Heart right ventricle (tissue), 16 donors: ENCODE results near the gene ACTN2. TPM values are rescaled to one million over a fixed set of nuclear protein-coding genes. Genes with fewer than 3 reads are reported as not detected.
A peak's percentile ranks its signal among the peaks of the same experiment; 100 is the strongest.
"Not testable (repeated sequence)": the region's sequence is repeated elsewhere in the genome, so short reads cannot be mapped to it uniquely, and the experiment has no call there.

Experiments
- ATAC-seq, 8 donors: fragments of 200-7000 bp; cut with Tn5 transposase; one replicate each; pipeline ENCODE4 v1.9.1; 2020; ENCODE audit warnings: mild to moderate bottlenecking in 8 of 8, moderate library complexity in 8 of 8, moderate number of reproducible peaks in 1 of 8
- DNase-seq, 2 donors: peaks; one replicate each; pipeline ENCODE4 v3.0.0-alpha.2; 2020
- H3K27ac ChIP-seq, 10 donors: fragments of 200-600 bp; sonication (generic) in 2 of 10; one replicate each; pipeline versions ENCODE4 v1.5.0 to v1.8.0; 2020 to 2022; ENCODE audit warnings: mild to moderate bottlenecking in 3 of 10
- H3K27me3 ChIP-seq, 7 donors: fragments of 200-600 bp; one replicate each; pipeline ENCODE4 v1.8.0; 2021 to 2022; ENCODE audit warnings: mild to moderate bottlenecking in 2 of 7
- H3K36me3 ChIP-seq, 9 donors: fragments of 200-600 bp; sonication (generic) in 1 of 9; one replicate each; pipeline versions ENCODE4 v1.5.0 to v1.8.0; 2020 to 2022; ENCODE audit warnings: mild to moderate bottlenecking in 2 of 9
- H3K4me1 ChIP-seq, 9 donors: fragments of 200-600 bp; sonication (generic) in 1 of 9; one replicate each; pipeline versions ENCODE4 v1.5.0 to v1.8.0; 2020 to 2022; ENCODE audit warnings: mild to moderate bottlenecking in 4 of 9
- H3K4me3 ChIP-seq, 10 donors: fragments of 200-600 bp; sonication (generic) in 2 of 10; one replicate each; pipeline versions ENCODE4 v1.5.0 to v1.8.0; 2020 to 2022; ENCODE audit warnings: mild to moderate bottlenecking in 7 of 10, moderate library complexity in 2 of 10
- H3K9me3 ChIP-seq, 11 donors: fragments of 200-600 bp in 10 of 11; sonication (generic) in 2 of 11; one replicate each; pipeline versions ENCODE4 v1.5.0 to v1.8.0; 2013 to 2022; ENCODE audit warnings: mild to moderate bottlenecking in 2 of 11, control low read depth in 1 of 11, moderate library complexity in 1 of 11
- WGBS, 2 donors: extraction: QIAGEN DNeasy Blood & Tissue Kit; methylation state at CpG; one replicate each; pipeline ENCODE4 v1.1.7; 2013; ENCODE audit warnings: inconsistent platforms in 1 of 2; 5-methylcytosine and 5-hydroxymethylcytosine counted together
- intact Hi-C, 10 donors: fragments of 100-400 bp; cut with DNase I; formaldehyde crosslinking; loops; one replicate each; pipeline versions ENCODE4 v1.11.1 to v1.14.2; 2022
- polyA plus RNA-seq, 2 donors: library from polyadenylated mRNA; stranded (reverse); fragments of 200-250 nt; gene quantifications; one replicate each; pipeline ENCODE4 v1.2.3, GENCODE V29; 2013
- total RNA-seq, 10 donors: library from RNA; stranded (reverse); fragmentation: NEBNext Ultra II Directional in 3 of 10; extraction: Animal tissue kit (Norgen Biotek cat#: 25700) in 3 of 10; gene quantifications; one replicate each; pipeline versions ENCODE4 v1.2.1 to v1.2.4, GENCODE V29; 2021 to 2023
- TF ChIP-seq, protein P1 (sequence below), 9 donors: fragments of 200-600 bp; sonication (generic) in 2 of 9; IDR thresholded peaks; one replicate each; pipeline versions ENCODE4 v1.5.0 to v1.8.0; 2021 to 2022; ENCODE audit warnings: antibody characterized with exemption in 9 of 9, mild to moderate bottlenecking in 5 of 9, moderate library complexity in 1 of 9
- donor health status: Arrhythmogenic right ventricular cardiomyopathy.
- donor health status: ischemic (EF 13 %, LVEDD 7.1; RV severe dilation, severe dysfunction).
- donor health status: healthy with polysubstance abuse.
- donor health status: DM: no; HTN: yes; CAD: no.
- donor health status: DM: no; HTN: no; CAD: no.
- donor health status: ischemic (EF 25% LVEDD 6.9; RV normal size, moderate dysfunction).
- donor health status: ischemic (EF 25% LVEDD 5.7; RV mildly dilated, moderate dysfunction).
- donor health status: healthy.
- donor health status: DM: yes; HTN: yes; CAD: no.
- donor health status: Ischemic cardiomyopathy.
- donor health status: ischemic (EF 35%, LVEDD 5.7; RV mildly dilated, moderate dysfunction).
- donor health status: nonischemic (EF 11% LVEDD 7.7; RV severe dilation, severe dysfunction).
- donor health status: DM: yes; HTN: yes; CAD: no.
- donor health status: PGD.
- donor health status: ischemic (EF 29% LVEDD 5.4; RV normal size, mild dysfunction).
- donor health status: nonischemic (EF 23%, LVEDD 6.1; RV moderate dilation, normal function).

Gene ACTN2
- total and polyA plus RNA-seq, 12 donors = 599 to 4,290 (median 3,278) TPM

DNA sequence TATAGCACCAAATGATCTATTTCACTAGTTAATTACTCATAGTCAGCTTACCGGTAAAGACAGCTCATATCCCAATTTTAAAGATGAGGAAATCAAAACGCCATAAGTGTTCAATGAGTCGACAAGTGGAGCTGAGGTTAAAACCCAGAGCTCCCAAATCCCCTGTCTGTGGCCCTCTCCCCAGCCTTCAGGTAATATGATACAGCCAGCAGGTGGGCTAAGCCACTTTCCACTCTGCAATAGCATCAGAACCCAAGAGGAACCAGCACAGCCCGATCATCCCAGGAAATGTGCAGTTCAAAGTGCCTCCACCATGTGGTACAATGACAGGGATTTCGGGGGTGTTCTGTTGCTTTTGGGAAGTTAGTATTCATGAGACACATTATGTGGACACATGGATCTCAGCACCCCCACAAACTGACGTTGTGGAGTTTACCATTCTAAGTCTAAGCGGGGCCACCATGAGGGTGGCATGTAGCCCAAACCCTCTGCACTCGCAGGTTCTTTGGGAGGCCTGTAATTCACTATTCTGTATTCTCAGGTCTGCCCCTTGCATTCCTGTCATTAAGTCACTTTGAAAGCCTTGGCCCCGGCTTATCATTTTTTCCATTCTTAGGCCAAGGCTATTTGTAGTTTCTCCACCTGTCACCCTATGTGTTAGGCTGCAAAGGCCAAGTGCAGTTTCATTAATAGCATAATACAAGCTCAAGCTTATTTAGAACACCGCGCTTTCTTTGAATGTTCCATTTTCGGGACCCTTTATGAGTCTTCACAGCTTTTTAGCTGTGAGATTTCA is 26.3 kb upstream of the ACTN2 start:
- Histone ChIP-seq H3K9me3 (no peaks in the 10 kb centered on the region), H3K4me1 (peaks cover 0 to 17% (median 5%) of the 10 kb centered on the region in 9 donors), H3K36me3 (no peaks in the 10 kb centered on the region), H3K4me3 (no peak overlapping the region), H3K27me3 (no peaks in the 10 kb centered on the region), H3K27ac (peak overlapping the region in 7 of 10 donors; percentile 30 to 67 (median 55))
- TF ChIP-seq, protein P1, sequence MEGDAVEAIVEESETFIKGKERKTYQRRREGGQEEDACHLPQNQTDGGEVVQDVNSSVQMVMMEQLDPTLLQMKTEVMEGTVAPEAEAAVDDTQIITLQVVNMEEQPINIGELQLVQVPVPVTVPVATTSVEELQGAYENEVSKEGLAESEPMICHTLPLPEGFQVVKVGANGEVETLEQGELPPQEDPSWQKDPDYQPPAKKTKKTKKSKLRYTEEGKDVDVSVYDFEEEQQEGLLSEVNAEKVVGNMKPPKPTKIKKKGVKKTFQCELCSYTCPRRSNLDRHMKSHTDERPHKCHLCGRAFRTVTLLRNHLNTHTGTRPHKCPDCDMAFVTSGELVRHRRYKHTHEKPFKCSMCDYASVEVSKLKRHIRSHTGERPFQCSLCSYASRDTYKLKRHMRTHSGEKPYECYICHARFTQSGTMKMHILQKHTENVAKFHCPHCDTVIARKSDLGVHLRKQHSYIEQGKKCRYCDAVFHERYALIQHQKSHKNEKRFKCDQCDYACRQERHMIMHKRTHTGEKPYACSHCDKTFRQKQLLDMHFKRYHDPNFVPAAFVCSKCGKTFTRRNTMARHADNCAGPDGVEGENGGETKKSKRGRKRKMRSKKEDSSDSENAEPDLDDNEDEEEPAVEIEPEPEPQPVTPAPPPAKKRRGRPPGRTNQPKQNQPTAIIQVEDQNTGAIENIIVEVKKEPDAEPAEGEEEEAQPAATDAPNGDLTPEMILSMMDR (IDR thresholded peaks at IDR 0.05) = no peak
- peak; percentile 63 to 92 (median 84) for ATAC-seq
- intact Hi-C loops = no loop called here
- 55 to 61% methylated on average over 12 of the region's 12 CpGs for WGBS, 2 donors
- peak in 1 of 2 donors; percentile 38 for DNase-seq

DNA sequence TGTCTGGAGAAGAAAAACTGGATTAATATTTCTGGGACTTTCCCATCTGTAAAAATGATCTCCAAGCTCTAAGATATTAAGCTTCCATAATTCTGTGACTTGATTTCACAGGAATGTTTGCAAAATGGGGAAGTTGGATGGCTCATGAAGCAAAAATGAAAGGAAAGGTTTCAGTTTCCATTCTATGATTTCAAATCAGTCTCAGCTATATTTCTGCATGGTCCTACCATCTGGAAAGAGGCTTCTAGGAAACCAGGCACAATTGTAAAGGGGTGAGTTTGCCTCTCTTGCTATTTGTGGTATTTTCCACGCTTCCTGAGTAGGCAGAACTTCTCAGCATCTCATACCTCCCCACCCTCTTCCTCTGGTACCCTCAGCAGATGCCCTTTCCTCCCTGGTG is 22.4 kb upstream of the ACTN2 start:
- ATAC-seq (no peak), DNase-seq (no peak)
- Histone ChIP-seq H3K4me1 (peaks cover 0 to 14% (median 2%) of the 10 kb centered on the region in 9 donors), H3K27ac (no peak overlapping the region), H3K4me3 (no peak overlapping the region), H3K36me3 (no peaks in the 10 kb centered on the region), H3K27me3 (no peaks in the 10 kb centered on the region), H3K9me3 (no peaks in the 10 kb centered on the region)
- TF ChIP-seq, protein P1 (IDR thresholded peaks at IDR 0.05) = no peak
- intact Hi-C loops = no loop called here
- 57 to 81% methylated on average over 1 of the region's 1 CpG for WGBS, 2 donors

DNA sequence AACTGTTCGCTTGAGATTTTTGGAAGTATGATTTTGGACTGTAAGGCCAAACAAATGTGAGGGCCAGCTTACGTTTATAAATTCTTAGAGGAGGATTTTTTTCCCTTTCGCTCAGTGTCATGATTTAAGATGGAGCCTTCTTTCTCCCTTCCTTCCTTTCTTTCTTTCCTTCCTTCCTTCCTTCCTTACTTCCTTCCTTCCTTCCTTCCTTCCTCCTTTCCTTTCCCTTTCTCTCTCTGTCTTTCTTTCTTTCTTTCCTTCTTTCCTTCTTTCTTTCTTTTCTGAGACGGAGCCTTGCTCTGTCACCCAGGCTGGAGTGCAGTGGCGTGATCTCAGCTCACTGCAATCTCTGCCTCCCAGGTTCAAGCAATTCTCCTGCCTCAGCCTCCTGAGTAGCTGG is 17.4 kb upstream of the ACTN2 start:
- H3K36me3 ChIP-seq, H3K27ac ChIP-seq, DNase-seq, H3K27me3 ChIP-seq, ATAC-seq, H3K9me3 ChIP-seq, H3K4me3 ChIP-seq, intact Hi-C loops: not testable (repeated sequence)
- peaks cover 0 to 15% (median 6%) of the 10 kb centered on the region in 9 donors for H3K4me1 ChIP-seq
- WGBS, 2 donors = 91 to 94% methylated on average over 5 of the region's 5 CpGs

DNA sequence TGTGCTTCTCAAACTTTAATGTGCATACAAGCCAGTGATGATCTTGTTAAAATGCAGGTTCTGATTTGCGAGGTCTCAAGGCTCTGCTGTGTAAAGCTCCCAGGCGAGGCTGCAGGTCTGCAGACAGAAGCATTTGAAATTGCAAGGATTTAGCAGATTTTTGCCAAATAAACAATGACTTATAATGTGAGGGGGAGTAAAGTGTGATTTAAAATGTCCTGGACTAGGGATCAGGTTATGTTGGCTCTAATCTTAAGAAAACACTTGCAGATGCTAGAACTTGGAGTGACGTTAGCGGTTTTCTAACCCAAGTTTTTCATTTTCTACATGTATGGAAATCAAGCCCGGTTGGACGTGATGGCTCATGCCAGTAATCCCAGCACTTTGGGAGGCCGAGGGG is 16.2 kb upstream of the ACTN2 start:
- DNase-seq (no peak), ATAC-seq (no peak)
- Histone ChIP-seq H3K27ac (no peak overlapping the region), H3K36me3 (no peaks in the 10 kb centered on the region), H3K4me1 (peaks cover 0 to 18% (median 7%) of the 10 kb centered on the region in 9 donors), H3K9me3 (no peaks in the 10 kb centered on the region), H3K27me3 (no peaks in the 10 kb centered on the region), H3K4me3 (no peak overlapping the region)
- 59 to 75% methylated on average over 7 of the region's 7 CpGs for WGBS, 2 donors
- intact Hi-C loops = loop anchor here in 1 of 10 donors (5.0 kb wide), 1 partner anchor 53 kb away; no protein-coding TSS in a partner anchor
- TF ChIP-seq, protein P1 (IDR thresholded peaks at IDR 0.05) = no peak
